HFF-Myc (cell line): Measurements from ENCODE around the gene AQP12A.
A peak's percentile ranks its signal among the peaks of the same experiment; 100 is the strongest.

Experiments used
- DNase-seq: peaks from one replicate; pipeline ENCODE4 v3.0.0-alpha.2; 2011; ENCODE audit warnings: low read depth; ENCODE audit errors: extremely low read depth
- H3K4me3 ChIP-seq: replicated peaks from 2 replicates; pipeline ENCODE4 v1.5.1; 2011; ENCODE audit warnings: low read depth, mild to moderate bottlenecking, control low read depth, low read length
- TF ChIP-seq, protein P1 (sequence below): IDR thresholded peaks from 2 replicates; pipeline ENCODE4 v1.5.1; 2012; ENCODE audit warnings: mild to moderate bottlenecking, low read depth, low read length, control low read depth; ENCODE audit errors: missing control alignments

The AQP12A gene

DNA sequence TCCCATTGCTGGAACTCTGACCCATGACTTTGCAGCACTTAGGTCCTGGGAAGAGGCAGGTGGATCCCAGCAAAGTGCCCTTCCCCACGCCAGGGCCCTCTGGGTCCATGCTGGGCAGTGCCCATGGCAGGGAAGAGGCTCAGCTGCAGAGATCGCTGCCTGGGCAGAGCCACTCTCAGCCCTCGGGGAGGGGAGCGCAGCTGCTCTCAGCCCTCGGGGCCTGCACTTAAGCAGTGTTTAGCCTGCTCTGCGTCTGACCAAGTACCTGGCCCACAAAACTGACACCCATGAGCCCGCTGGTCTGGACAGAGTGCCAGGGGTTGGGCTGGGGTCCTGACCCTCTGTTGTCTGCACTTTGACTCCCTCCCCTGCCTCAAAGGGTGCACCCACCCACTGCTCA is 46.3 kb downstream of the AQP12A start:
- H3K4me3 ChIP-seq = no peak overlapping the region
- TF ChIP-seq, protein P1, sequence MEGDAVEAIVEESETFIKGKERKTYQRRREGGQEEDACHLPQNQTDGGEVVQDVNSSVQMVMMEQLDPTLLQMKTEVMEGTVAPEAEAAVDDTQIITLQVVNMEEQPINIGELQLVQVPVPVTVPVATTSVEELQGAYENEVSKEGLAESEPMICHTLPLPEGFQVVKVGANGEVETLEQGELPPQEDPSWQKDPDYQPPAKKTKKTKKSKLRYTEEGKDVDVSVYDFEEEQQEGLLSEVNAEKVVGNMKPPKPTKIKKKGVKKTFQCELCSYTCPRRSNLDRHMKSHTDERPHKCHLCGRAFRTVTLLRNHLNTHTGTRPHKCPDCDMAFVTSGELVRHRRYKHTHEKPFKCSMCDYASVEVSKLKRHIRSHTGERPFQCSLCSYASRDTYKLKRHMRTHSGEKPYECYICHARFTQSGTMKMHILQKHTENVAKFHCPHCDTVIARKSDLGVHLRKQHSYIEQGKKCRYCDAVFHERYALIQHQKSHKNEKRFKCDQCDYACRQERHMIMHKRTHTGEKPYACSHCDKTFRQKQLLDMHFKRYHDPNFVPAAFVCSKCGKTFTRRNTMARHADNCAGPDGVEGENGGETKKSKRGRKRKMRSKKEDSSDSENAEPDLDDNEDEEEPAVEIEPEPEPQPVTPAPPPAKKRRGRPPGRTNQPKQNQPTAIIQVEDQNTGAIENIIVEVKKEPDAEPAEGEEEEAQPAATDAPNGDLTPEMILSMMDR = no peak
- no peak for DNase-seq

DNA sequence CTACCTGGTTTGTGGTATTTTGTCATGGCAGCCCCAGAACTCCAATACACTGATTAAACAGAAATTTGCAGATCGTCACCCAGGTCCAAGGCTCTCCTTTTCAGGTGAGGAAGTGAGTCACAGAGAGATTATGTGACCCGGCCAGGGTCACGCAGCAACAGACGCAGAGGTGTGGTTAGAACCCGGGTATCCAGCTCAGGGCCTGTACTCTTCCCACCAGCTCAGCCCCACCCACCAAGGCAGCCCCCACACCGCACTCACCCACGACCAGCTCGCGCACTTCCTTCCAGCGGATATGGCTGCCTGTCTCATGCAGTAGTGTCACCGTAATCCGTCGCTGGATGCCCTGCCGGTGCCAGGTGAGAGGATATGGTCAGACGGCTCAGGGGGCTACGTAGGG is 48.1 kb downstream of the AQP12A start:
- no peak for DNase-seq
- H3K4me3 ChIP-seq = no peak overlapping the region

DNA sequence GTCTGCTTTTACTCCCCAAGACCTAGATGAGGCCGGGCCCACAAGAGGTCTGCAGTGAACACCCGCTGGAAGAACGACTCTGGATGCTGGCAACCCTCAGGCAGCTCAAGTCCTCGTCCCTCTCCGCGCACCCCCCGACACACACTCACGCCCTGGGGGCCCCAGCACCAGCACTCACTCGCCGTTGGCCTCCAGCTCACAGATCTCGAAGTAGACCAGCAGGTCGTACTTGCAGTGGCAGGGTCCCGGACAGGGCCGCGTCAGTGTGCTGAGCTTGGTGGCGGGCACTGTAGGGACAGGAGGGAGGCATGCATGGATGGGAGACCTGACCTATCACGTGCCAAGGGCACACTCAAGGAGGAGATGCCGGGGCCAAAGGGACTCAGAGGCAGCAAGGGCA is 49.4 kb downstream of the AQP12A start:
- DNase-seq = no peak
- TF ChIP-seq, protein P1 = no peak
- H3K4me3 ChIP-seq = no peak overlapping the region

More for the DNA sequence above, 48.1 kb downstream of the AQP12A start:
- TF ChIP-seq, protein P1 = no peak

DNA sequence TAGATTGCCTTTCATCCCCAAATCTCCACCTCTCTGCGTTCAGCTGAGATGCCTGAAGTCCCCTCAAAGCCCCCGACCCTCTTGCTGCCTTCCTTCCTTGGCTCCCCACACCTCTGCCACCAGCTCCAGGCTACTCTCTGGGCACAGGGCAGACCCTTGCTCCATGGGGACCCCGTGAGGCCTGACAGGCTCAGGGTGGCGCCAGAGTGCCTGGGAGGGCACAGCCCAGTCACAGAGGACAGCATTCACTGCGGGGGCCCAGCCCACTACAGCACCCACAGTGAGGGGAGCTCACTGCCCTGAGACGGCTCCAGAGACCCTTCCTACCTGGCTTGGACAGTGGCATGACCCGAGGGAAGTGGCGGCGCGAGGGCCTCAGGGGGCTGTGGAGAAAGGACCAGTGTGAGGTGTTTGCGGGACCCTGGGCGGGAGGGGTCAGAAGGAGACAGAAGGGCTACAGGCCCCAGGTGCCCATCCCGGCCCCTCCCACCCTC is 51.0 kb downstream of the AQP12A start:
- TF ChIP-seq, protein P1 = peak; percentile 5
- H3K4me3 ChIP-seq = no peak overlapping the region
- no peak for DNase-seq

DNA sequence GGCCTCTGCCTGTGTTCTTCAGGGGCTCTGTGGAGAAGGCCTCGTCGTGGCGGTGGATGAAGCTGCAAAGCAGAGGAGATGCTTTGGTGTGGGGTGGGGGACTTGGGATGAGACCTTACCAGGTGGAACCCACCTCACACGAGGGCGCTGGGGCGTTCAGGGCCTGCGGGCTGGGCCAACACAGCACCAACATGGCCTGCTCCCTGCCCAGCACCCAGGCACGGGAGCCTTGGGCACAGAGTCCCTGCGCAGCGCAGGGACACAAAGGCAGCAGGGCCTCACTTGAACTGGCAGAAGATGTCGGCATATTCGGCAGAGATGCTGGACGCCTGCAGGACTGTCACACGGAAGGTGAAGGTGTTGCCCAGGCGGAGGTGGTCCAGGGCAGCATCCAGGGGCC is 53.8 kb downstream of the AQP12A start:
- TF ChIP-seq, protein P1 = no peak
- DNase-seq = no peak
- no peak overlapping the region for H3K4me3 ChIP-seq

DNA sequence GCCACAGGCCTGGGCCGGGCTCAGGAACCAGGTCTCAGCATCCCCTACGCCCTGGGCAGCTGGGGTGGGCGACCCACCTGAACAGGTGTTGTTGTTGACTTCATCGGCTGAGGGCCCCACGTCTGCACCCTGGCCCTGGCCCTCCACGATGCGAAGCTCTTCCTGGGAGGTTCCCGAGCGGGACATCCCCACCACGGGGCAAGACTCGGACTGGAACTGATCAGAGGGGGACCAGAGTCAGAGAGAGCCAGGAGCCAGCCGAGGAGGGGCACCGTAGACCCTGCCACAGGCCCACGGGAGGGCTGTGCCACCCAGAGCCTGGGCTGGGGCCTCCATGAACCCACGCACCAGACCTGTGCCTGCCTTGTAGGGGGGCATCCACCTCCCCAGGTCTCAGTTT is 54.3 kb downstream of the AQP12A start:
- no peak for DNase-seq
- TF ChIP-seq, protein P1 = no peak
- no peak overlapping the region for H3K4me3 ChIP-seq

DNA sequence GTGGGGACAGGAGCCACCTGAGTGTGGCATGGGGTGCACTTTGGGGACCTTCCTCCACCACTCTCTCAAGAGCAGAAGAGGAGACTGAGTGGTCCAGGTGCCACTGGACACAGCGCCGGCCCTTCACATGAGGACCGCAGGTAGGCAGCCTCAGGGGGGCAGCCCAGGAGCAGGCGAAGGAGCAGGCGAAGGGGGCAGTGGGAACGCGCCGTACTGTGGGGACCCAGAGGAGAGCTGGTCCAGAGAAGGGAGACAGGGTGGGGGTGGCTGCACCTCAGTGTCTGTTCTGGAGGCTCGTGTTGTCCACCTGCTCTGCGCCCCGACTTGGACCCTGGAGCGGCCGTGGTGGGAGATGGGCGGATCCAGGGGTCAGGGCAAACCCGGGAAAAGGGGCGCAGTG is 55.0 kb downstream of the AQP12A start:
- DNase-seq = no peak
- TF ChIP-seq, protein P1 = no peak
- H3K4me3 ChIP-seq = no peak overlapping the region
